ENCODE measurements around the gene ZNF385C.

GRCh38 chr17:42002792-42003301 is 95.4 kb downstream of the ZNF385C start:
- TF ChIP-seq, protein P1, sequence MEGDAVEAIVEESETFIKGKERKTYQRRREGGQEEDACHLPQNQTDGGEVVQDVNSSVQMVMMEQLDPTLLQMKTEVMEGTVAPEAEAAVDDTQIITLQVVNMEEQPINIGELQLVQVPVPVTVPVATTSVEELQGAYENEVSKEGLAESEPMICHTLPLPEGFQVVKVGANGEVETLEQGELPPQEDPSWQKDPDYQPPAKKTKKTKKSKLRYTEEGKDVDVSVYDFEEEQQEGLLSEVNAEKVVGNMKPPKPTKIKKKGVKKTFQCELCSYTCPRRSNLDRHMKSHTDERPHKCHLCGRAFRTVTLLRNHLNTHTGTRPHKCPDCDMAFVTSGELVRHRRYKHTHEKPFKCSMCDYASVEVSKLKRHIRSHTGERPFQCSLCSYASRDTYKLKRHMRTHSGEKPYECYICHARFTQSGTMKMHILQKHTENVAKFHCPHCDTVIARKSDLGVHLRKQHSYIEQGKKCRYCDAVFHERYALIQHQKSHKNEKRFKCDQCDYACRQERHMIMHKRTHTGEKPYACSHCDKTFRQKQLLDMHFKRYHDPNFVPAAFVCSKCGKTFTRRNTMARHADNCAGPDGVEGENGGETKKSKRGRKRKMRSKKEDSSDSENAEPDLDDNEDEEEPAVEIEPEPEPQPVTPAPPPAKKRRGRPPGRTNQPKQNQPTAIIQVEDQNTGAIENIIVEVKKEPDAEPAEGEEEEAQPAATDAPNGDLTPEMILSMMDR (IDR thresholded peaks at IDR 0.05) = no peak
- no peak for TF ChIP-seq POLR2A (IDR thresholded peaks at IDR 0.05)
